Ovary (tissue), 3 donors: ENCODE data around the gene GATA3.

Experiments used
- POLR2A ChIP-seq: fragments of 450-650 bp; IDR thresholded peaks from one replicate; pipeline ENCODE4 v1.6.1; 2017; ENCODE audit warnings: antibody characterized with exemption, mild to moderate bottlenecking, moderate library complexity
- TF ChIP-seq, protein P1 (sequence below), 3 donors: fragments of 450-650 bp in 2 of 3; fragments of 200-600 bp in 1 of 3; IDR thresholded peaks; one replicate each; pipeline versions ENCODE4 v1.5.1 to v1.8.0; 2016 to 2022; ENCODE audit warnings: antibody characterized with exemption in 3 of 3, mild to moderate bottlenecking in 1 of 3
- donor health status: DM: no; HTN: no; CAD: no.

GRCh38 chr10:8047452-8048280, 6.8 kb upstream of the GATA3 start:
- no peak for TF ChIP-seq POLR2A
- TF ChIP-seq, protein P1, sequence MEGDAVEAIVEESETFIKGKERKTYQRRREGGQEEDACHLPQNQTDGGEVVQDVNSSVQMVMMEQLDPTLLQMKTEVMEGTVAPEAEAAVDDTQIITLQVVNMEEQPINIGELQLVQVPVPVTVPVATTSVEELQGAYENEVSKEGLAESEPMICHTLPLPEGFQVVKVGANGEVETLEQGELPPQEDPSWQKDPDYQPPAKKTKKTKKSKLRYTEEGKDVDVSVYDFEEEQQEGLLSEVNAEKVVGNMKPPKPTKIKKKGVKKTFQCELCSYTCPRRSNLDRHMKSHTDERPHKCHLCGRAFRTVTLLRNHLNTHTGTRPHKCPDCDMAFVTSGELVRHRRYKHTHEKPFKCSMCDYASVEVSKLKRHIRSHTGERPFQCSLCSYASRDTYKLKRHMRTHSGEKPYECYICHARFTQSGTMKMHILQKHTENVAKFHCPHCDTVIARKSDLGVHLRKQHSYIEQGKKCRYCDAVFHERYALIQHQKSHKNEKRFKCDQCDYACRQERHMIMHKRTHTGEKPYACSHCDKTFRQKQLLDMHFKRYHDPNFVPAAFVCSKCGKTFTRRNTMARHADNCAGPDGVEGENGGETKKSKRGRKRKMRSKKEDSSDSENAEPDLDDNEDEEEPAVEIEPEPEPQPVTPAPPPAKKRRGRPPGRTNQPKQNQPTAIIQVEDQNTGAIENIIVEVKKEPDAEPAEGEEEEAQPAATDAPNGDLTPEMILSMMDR (IDR thresholded peaks at IDR 0.05), result no peak
